Lung (tissue), 12 donors: ENCODE data around the gene AUH. TPM values are rescaled to one million over a fixed set of nuclear protein-coding genes. Genes with fewer than 3 reads are reported as not detected.

ENCODE experiments used
- ATAC-seq: fragments of 200-7000 bp; cut with Tn5 transposase; one replicate; pipeline ENCODE4 v1.9.1; 2020; ENCODE audit warnings: moderate number of reproducible peaks; ENCODE audit not compliant: insufficient read depth, low FRiP score
- DNase-seq, 3 donors: peaks; one replicate each; pipeline ENCODE4 v3.0.0-alpha.2; 2013 to 2017
- H3K27ac ChIP-seq, 2 donors: one replicate each; pipeline ENCODE4 v1.5.1; 2013; ENCODE audit warnings: mild to moderate bottlenecking in 2 of 2, moderate library complexity in 2 of 2, control low read depth in 1 of 2, inconsistent platforms in 1 of 2, low read depth in 1 of 2, low read length in 1 of 2
- H3K27me3 ChIP-seq, 3 donors: one replicate each; pipeline ENCODE4 v1.5.1; 2013; ENCODE audit warnings: low read length in 2 of 3; ENCODE audit not compliant: control insufficient read depth in 3 of 3, insufficient read depth in 3 of 3
- H3K36me3 ChIP-seq, 4 donors: one replicate each; pipeline ENCODE4 v1.5.1; 2013; ENCODE audit warnings: low read length in 4 of 4, mild to moderate bottlenecking in 1 of 4, moderate library complexity in 1 of 4; ENCODE audit not compliant: control insufficient read depth in 4 of 4, insufficient read depth in 4 of 4
- H3K4me1 ChIP-seq, 5 donors: one replicate each; pipeline ENCODE4 v1.5.1; 2013; ENCODE audit warnings: low read length in 5 of 5, mild to moderate bottlenecking in 2 of 5, moderate library complexity in 1 of 5; ENCODE audit not compliant: control insufficient read depth in 5 of 5, insufficient read depth in 5 of 5
- H3K4me3 ChIP-seq: one replicate; pipeline ENCODE4 v1.5.1; 2013; ENCODE audit warnings: mild to moderate bottlenecking, control low read depth, moderate library complexity
- H3K9ac ChIP-seq, 2 donors: one replicate each; pipeline ENCODE4 v1.5.1; 2013; ENCODE audit warnings: low read length in 2 of 2, control low read depth in 1 of 2; ENCODE audit not compliant: insufficient read depth in 1 of 2
- H3K9me3 ChIP-seq, 4 donors: one replicate each; pipeline ENCODE4 v1.5.1; 2013; ENCODE audit warnings: low read length in 3 of 4, mild to moderate bottlenecking in 1 of 4, moderate library complexity in 1 of 4; ENCODE audit not compliant: control insufficient read depth in 4 of 4, insufficient read depth in 3 of 4
- WGBS, 2 donors: extraction: QIAGEN DNeasy Blood & Tissue Kit; methylation state at CpG; one replicate each; pipeline ENCODE4 v1.1.7; 2013; 5-methylcytosine and 5-hydroxymethylcytosine counted together
- polyA plus RNA-seq, 2 donors: library from polyadenylated mRNA; stranded (reverse); fragments of 200-250 nt; gene quantifications; one replicate each; pipeline ENCODE4 v1.2.1, GENCODE V29; 2013
- total RNA-seq, 2 donors: library from RNA; depleted of rRNA in 1 of 2; stranded (reverse); fragments of >200 nt in 1 of 2; gene quantifications; one replicate each; pipeline ENCODE4 v1.2.1, GENCODE V29; 2014 to 2021
- TF ChIP-seq, protein P1 (sequence below): IDR thresholded peaks from 2 replicates; pipeline ENCODE4 v1.5.1; 2012; ENCODE audit warnings: mild to moderate bottlenecking; ENCODE audit errors: control extremely low read depth, extremely low read depth
- donor health status: control.
- donor health status: control.
- donor health status: Bipolar disorder and iron deficiency.
- donor health status: healthy.
- donor health status: DM: yes; HTN: yes; CAD: no.

Gene AUH
- total and polyA plus RNA-seq, 4 donors, result 10.5 to 76.8 (median 16.2) TPM

DNA sequence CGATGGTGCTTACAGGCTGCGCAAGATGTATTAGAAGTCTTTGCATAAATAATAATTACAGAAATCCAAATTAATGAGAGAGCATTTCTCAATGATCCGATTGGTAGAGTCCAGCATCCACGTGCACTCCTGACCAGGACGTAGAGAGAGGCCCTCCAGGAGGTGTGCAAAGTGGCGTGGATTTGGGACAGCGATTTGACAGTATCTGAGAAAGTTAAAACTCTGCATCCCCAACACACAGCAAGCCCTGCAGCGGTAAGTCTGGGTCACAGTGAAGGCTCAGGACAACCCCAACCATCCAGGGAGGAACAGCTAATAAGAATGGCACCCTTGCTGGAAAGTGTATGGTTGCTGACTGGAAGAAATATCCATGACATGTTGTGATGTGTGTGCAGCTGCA is 180.2 kb downstream of the AUH start:
- DNase-seq (no peak), ATAC-seq (no peak)
- H3K9me3 ChIP-seq, result no peaks in the 10 kb centered on the region
- no peak overlapping the region for H3K4me3 ChIP-seq
- 84 to 97% methylated on average over 8 of the region's 8 CpGs for WGBS, 2 donors
- H3K27me3 ChIP-seq, result no peaks in the 10 kb centered on the region
- H3K27ac ChIP-seq, result no peak overlapping the region
- H3K4me1 ChIP-seq, result peaks cover 0 to 12% (median 5%) of the 10 kb centered on the region in 5 donors
- H3K36me3 ChIP-seq, result no peaks in the 10 kb centered on the region
- TF ChIP-seq, protein P1, sequence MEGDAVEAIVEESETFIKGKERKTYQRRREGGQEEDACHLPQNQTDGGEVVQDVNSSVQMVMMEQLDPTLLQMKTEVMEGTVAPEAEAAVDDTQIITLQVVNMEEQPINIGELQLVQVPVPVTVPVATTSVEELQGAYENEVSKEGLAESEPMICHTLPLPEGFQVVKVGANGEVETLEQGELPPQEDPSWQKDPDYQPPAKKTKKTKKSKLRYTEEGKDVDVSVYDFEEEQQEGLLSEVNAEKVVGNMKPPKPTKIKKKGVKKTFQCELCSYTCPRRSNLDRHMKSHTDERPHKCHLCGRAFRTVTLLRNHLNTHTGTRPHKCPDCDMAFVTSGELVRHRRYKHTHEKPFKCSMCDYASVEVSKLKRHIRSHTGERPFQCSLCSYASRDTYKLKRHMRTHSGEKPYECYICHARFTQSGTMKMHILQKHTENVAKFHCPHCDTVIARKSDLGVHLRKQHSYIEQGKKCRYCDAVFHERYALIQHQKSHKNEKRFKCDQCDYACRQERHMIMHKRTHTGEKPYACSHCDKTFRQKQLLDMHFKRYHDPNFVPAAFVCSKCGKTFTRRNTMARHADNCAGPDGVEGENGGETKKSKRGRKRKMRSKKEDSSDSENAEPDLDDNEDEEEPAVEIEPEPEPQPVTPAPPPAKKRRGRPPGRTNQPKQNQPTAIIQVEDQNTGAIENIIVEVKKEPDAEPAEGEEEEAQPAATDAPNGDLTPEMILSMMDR, result no peak
- H3K9ac ChIP-seq, result no peak overlapping the region

DNA sequence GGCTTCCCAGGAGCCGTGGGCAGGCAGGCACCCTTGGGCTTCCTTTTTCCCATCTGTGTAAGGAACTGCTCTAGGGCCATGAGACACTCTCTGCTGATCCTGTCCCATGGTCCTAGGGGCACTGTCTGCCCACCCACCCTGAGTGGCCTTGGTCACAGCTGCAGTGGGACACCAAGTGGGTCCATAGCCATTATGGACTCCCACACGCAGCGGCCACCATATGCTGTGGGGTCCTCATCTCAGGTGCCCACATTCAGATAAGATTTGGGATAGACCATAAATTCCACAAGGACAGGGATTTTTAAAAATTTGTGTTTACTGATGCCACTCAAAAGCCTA is 180.8 kb downstream of the AUH start:
- no peak overlapping the region for H3K27ac ChIP-seq
- TF ChIP-seq, protein P1, result no peak
- no peak for DNase-seq
- 92 to 96% methylated on average over 3 of the region's 3 CpGs for WGBS, 2 donors
- no peak overlapping the region for H3K9ac ChIP-seq
- H3K4me3 ChIP-seq, result no peak overlapping the region
- ATAC-seq, result no peak
- no peaks in the 10 kb centered on the region for H3K36me3 ChIP-seq
- peaks cover 0 to 6% (median 0%) of the 10 kb centered on the region in 5 donors for H3K4me1 ChIP-seq
- no peaks in the 10 kb centered on the region for H3K9me3 ChIP-seq
- no peaks in the 10 kb centered on the region for H3K27me3 ChIP-seq

DNA sequence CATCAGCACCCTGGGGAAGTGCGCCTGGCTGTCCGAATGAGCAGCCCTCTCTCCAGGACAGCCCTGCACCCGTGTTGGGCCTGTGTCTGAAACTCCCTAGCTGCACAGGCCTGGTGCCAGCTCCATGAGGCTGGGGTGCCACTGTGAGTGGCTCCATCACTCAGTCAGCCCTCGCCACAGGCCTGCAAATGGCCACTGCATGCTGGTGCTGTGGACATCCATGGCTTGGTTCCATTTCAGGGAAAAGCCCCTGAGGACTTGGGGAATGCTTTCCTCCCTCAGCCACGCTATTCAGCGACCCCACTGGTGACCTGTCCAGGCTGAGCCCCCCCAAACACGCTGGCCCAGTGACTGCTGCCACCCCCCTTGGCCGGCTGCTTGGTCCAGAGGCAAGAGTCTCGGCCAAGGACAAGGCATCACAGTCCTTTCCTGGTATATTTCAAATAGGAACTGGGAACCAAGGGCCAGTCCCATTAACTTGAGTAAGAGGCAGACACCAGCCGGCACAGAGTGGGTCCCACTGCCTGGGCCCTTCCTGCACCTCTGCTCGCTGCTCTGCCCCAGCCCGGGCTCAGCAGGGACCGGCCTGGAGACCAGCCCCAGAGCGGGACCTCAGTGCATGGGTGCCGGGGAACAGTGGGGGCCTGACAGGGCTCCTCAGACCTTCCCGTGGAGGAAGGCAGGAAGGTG is 181.3 kb downstream of the AUH start:
- 96 to 98% methylated on average over 16 of the region's 16 CpGs for WGBS, 2 donors
- Histone ChIP-seq H3K36me3 (no peaks in the 10 kb centered on the region), H3K4me1 (peaks cover 0 to 2% (median 0%) of the 10 kb centered on the region in 5 donors), H3K27me3 (no peaks in the 10 kb centered on the region), H3K9me3 (no peaks in the 10 kb centered on the region), H3K4me3 (no peak overlapping the region), H3K27ac (no peak overlapping the region), H3K9ac (no peak overlapping the region)
- TF ChIP-seq, protein P1, result no peak
- DNase-seq, result no peak
- ATAC-seq, result no peak
